HepG2 (cell line): Measurements from ENCODE around the gene WIPF2. TPM values are rescaled to one million over a fixed set of nuclear protein-coding genes. Genes with fewer than 3 reads are reported as not detected.
A peak's percentile ranks its signal among the peaks of the same experiment; 100 is the strongest.

Experiments used
- BHLHE40 ChIP-seq: IDR thresholded peaks from 2 replicates; pipeline ENCODE4 v1.6.1; 2011; ENCODE audit warnings: low read length, improper control_type of control experiment
- FOXA3 ChIP-seq: IDR thresholded peaks from 2 replicates; pipeline ENCODE4 v1.6.1; 2016; ENCODE audit warnings: missing genetic modification reagents, missing compliant biosample characterization
- FOXC1 ChIP-seq: sonication (generic); formaldehyde crosslinking; IDR thresholded peaks from 2 replicates; pipeline ENCODE4 v1.8.0; 2022; ENCODE audit warnings: mild to moderate bottlenecking, missing genetic modification reagents, borderline replicate concordance
- FOXK1 ChIP-seq: sonication (generic); formaldehyde crosslinking; IDR thresholded peaks from 2 replicates; pipeline ENCODE4 v1.4.0; 2020; ENCODE audit warnings: low read depth, missing genetic modification reagents, borderline replicate concordance
- HNRNPH1 ChIP-seq: fragments of 200-400 bp; formaldehyde crosslinking; optimal IDR thresholded peaks from 2 replicates; pipeline ENCODE3; 2017; ENCODE audit warnings: mild to moderate bottlenecking, low read depth, low read length
- HNRNPLL ChIP-seq: fragments of 200-400 bp; formaldehyde crosslinking; IDR thresholded peaks from 2 replicates; pipeline ENCODE4 v1.6.1; 2017; ENCODE audit warnings: mild to moderate bottlenecking, low read depth, low read length; ENCODE audit not compliant: poor library complexity, severe bottlenecking
- KLF15 ChIP-seq: sonication (generic); formaldehyde crosslinking; IDR thresholded peaks from 2 replicates; pipeline ENCODE4 v1.8.1; 2023; ENCODE audit warnings: borderline replicate concordance, mild to moderate bottlenecking, inconsistent platforms, missing genetic modification reagents, mixed read lengths
- MEIS2 ChIP-seq: sonication (generic); formaldehyde crosslinking; IDR thresholded peaks from 2 replicates; pipeline ENCODE4 v1.9.0; 2021; ENCODE audit warnings: mild to moderate bottlenecking, missing genetic modification reagents
- MIER3 ChIP-seq: IDR thresholded peaks from 2 replicates; pipeline ENCODE4 v1.6.1; 2016; ENCODE audit warnings: missing compliant biosample characterization, borderline replicate concordance
- MTA3 ChIP-seq: sonication (generic); formaldehyde crosslinking; IDR thresholded peaks from 2 replicates; pipeline ENCODE4 v1.4.0; 2020; ENCODE audit warnings: missing genetic modification reagents
- NFIB ChIP-seq: sonication (generic); formaldehyde crosslinking; IDR thresholded peaks from 2 replicates; pipeline ENCODE4 v1.9.0; 2021; ENCODE audit warnings: missing genetic modification reagents, mild to moderate bottlenecking, borderline replicate concordance
- POLR2AphosphoS2 ChIP-seq: IDR thresholded peaks from 2 replicates; pipeline ENCODE4 v1.6.1; 2011; ENCODE audit warnings: low read depth, low read length, improper control_type of control experiment
- RELA ChIP-seq: sonication (generic); formaldehyde crosslinking; IDR thresholded peaks from 2 replicates; pipeline ENCODE4 v1.4.0; 2020; ENCODE audit warnings: missing genetic modification reagents
- SP140L ChIP-seq: sonication (generic); formaldehyde crosslinking; IDR thresholded peaks from 2 replicates; pipeline ENCODE4 v1.4.0; 2020; ENCODE audit warnings: missing genetic modification reagents, borderline replicate concordance
- SSRP1 ChIP-seq: IDR thresholded peaks from 2 replicates; pipeline ENCODE4 v1.6.1; 2016; ENCODE audit warnings: control low read depth
- TOPORS ChIP-seq: sonication (generic); formaldehyde crosslinking; IDR thresholded peaks from 2 replicates; pipeline ENCODE4 v1.8.0; 2023; ENCODE audit warnings: mild to moderate bottlenecking, missing genetic modification reagents
- ZBTB7A ChIP-seq: sonication (generic); formaldehyde crosslinking; IDR thresholded peaks from 2 replicates; pipeline ENCODE4 v1.8.0; 2022; ENCODE audit warnings: mild to moderate bottlenecking, missing genetic modification reagents
- ZMYM2 ChIP-seq: sonication (generic); formaldehyde crosslinking; IDR thresholded peaks from 2 replicates; pipeline ENCODE4 v1.8.0; 2022; ENCODE audit warnings: mild to moderate bottlenecking, missing genetic modification reagents
- ZNF362 ChIP-seq: sonication (generic); formaldehyde crosslinking; IDR thresholded peaks from 2 replicates; pipeline ENCODE4 v1.4.0; 2020; ENCODE audit warnings: missing genetic modification reagents, mild to moderate bottlenecking, borderline replicate concordance
- ZNF550 ChIP-seq: sonication (generic); formaldehyde crosslinking; IDR thresholded peaks from 2 replicates; pipeline ENCODE4 v1.4.0; 2020; ENCODE audit warnings: mild to moderate bottlenecking, missing genetic modification reagents, borderline replicate concordance
- ZNF564 ChIP-seq: sonication (generic); formaldehyde crosslinking; IDR thresholded peaks from 2 replicates; pipeline ENCODE4 v1.8.1; 2023; ENCODE audit warnings: mild to moderate bottlenecking, missing genetic modification reagents
- ZNF614 ChIP-seq: IDR thresholded peaks from 2 replicates; pipeline ENCODE4 v1.6.1; 2018; ENCODE audit warnings: missing biosample characterization, missing genetic modification reagents, inconsistent platforms, borderline replicate concordance
- ZNF674 ChIP-seq: sonication (generic); formaldehyde crosslinking; IDR thresholded peaks from 2 replicates; pipeline ENCODE4 v1.5.0; 2020; ENCODE audit warnings: low read depth, mild to moderate bottlenecking, missing genetic modification reagents
- polyA plus RNA-seq, 8 experiments: library from polyadenylated mRNA; depleted of rRNA in 3 of 8; stranded (reverse) in 7 of 8; unstranded in 1 of 8; fragments of >200 nt; fragmentation: Illumina TruSeq in 4 of 8; extraction: Trizol in 4 of 8; gene quantifications; 2 replicates each; pipeline versions ENCODE4 v1.2.1 to v1.2.3, GENCODE V29; 2011 to 2016; ENCODE audit warnings: low read depth in 4 of 8, missing spikeins in 1 of 8, mixed read lengths in 1 of 8; ENCODE audit not compliant: insufficient read depth in 1 of 8
- total RNA-seq, 5 experiments: library from RNA; depleted of rRNA; stranded (reverse); fragments of >200 nt; fragmentation: Illumina TruSeq; extraction: Trizol; gene quantifications; 2 replicates each; pipeline ENCODE4 v1.2.3, GENCODE V29; 2016; ENCODE audit warnings: low read depth in 1 of 5
- TF ChIP-seq, protein P1 (sequence below): sonication (generic); formaldehyde crosslinking; IDR thresholded peaks from 2 replicates; pipeline ENCODE4 v1.5.0; 2020; ENCODE audit warnings: missing genetic modification reagents, mild to moderate bottlenecking, borderline replicate concordance
- TF ChIP-seq, protein P2 (sequence below): sonication (generic); formaldehyde crosslinking; IDR thresholded peaks from 2 replicates; pipeline ENCODE4 v1.4.0; 2020; ENCODE audit warnings: mild to moderate bottlenecking, missing genetic modification reagents, borderline replicate concordance

WIPF2 gene
- total and polyA plus RNA-seq, 2 of the 13 experiments (the other 11 are each of a cell fraction or from before 2014, with no cell fraction given) = 7.2 to 10.8 TPM

DNA sequence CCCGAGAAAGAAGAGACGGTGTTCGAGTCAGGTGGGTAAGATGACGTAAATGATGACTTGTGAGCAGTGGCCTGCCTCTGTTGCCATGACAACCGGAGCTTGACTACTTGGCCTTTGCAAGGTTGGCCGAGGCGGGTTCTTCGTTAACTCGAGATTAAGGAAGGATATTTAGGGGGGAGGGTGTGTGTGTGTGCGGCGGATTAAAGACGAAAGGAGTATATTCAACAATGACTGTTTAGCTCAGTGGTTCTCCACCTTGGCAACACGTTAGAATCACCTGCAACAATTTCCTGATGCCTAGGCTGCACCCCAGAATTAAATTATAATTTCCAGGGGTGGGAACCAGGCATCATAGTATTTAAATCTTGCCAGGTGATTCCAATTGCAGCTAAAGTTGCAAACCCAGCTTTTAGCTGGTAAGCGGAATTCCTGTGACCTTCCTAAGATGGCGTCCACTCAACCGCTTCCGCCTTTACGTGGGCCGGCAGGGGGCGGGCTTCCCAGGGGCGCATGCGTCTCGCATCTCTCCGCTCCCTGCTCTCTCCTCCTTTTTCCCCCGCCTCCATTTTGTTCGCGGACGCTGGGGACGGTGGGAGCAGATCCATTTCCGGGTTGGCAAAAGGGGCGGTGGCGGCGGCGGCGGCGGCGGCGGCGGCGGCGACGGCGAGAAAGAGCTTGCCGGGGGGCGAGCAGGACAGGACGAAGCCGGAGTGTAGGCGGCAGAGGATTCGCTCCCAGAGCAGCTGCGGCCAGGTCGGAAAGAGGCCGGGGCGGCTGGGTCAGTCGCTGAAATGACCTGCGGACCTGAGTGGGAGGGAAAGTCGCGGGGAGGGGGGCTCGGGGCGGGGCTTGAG lies at the start of gene WIPF2 (continued):
- TF ChIP-seq RELA (CRISPR knock-in tag) (no peak), HNRNPH1 (no peak), SP140L (no peak), ZNF550 (CRISPR knock-in tag) (no peak), BHLHE40 (no peak), FOXK1 (CRISPR knock-in tag) (no peak), NFIB (CRISPR knock-in tag) (no peak), MIER3 (peak; percentile 52; the same call in 1 of the 2 replicates), ZNF674 (CRISPR knock-in tag) (no peak), MEIS2 (CRISPR knock-in tag) (no peak), ZNF362 (peak; percentile 54; the same call in 1 of the 2 replicates), POLR2AphosphoS2 (no peak), HNRNPLL (peak; percentile 86), ZNF564 (CRISPR knock-in tag) (0 out of 2 replicates have a peak, but pooled peaks have one; percentile 40), KLF15 (CRISPR knock-in tag) (no peak), ZNF614 (CRISPR knock-in tag) (peak; percentile 67; the same call in 1 of the 2 replicates), ZBTB7A (CRISPR knock-in tag) (no peak), ZMYM2 (CRISPR knock-in tag) (no peak), MTA3 (CRISPR knock-in tag) (no peak), FOXC1 (no peak), SSRP1 (no peak), TOPORS (0 out of 2 replicates have a peak, but pooled peaks have one; percentile 59), FOXA3 (peak; percentile 44)
- TF ChIP-seq, protein P1, sequence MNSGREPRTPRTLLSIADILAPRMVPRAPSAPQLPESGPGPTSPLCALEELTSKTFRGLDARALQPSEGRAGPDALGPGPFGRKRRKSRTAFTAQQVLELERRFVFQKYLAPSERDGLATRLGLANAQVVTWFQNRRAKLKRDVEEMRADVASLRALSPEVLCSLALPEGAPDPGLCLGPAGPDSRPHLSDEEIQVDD = no peak
- TF ChIP-seq, protein P2, sequence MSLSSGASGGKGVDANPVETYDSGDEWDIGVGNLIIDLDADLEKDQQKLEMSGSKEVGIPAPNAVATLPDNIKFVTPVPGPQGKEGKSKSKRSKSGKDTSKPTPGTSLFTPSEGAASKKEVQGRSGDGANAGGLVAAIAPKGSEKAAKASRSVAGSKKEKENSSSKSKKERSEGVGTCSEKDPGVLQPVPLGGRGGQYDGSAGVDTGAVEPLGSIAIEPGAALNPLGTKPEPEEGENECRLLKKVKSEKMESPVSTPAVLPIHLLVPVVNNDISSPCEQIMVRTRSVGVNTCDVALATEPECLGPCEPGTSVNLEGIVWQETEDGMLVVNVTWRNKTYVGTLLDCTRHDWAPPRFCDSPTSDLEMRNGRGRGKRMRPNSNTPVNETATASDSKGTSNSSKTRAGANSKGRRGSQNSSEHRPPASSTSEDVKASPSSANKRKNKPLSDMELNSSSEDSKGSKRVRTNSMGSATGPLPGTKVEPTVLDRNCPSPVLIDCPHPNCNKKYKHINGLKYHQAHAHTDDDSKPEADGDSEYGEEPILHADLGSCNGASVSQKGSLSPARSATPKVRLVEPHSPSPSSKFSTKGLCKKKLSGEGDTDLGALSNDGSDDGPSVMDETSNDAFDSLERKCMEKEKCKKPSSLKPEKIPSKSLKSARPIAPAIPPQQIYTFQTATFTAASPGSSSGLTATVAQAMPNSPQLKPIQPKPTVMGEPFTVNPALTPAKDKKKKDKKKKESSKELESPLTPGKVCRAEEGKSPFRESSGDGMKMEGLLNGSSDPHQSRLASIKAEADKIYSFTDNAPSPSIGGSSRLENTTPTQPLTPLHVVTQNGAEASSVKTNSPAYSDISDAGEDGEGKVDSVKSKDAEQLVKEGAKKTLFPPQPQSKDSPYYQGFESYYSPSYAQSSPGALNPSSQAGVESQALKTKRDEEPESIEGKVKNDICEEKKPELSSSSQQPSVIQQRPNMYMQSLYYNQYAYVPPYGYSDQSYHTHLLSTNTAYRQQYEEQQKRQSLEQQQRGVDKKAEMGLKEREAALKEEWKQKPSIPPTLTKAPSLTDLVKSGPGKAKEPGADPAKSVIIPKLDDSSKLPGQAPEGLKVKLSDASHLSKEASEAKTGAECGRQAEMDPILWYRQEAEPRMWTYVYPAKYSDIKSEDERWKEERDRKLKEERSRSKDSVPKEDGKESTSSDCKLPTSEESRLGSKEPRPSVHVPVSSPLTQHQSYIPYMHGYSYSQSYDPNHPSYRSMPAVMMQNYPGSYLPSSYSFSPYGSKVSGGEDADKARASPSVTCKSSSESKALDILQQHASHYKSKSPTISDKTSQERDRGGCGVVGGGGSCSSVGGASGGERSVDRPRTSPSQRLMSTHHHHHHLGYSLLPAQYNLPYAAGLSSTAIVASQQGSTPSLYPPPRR (CRISPR knock-in tag) = peak; percentile 76
